Keratinocyte (primary cell): ENCODE data around the gene SMC5. TPM values are rescaled to one million over a fixed set of nuclear protein-coding genes. Genes with fewer than 3 reads are reported as not detected.

ENCODE experiments used
- DNase-seq: peaks from one replicate; pipeline ENCODE4 v3.0.0-alpha.2; 2011; ENCODE audit warnings: low read depth, missing footprints, low spot score
- FAIRE-seq: peaks from 2 replicates; lab custom pipeline; 2011; peaks lifted over from hg19 to GRCh38; lab: Jason Lieb, UNC
- H2AFZ ChIP-seq: 2 replicates; pipeline ENCODE4 v1.6.0; 2012; ENCODE audit warnings: low read length, control low read depth, inconsistent platforms; ENCODE audit not compliant: control insufficient read depth
- H3K27ac ChIP-seq: 2 replicates; pipeline ENCODE4 v1.5.1; 2011; ENCODE audit warnings: low read length; ENCODE audit not compliant: control insufficient read depth, insufficient read depth
- H3K27me3 ChIP-seq: 3 replicates; pipeline ENCODE4 v1.6.0; 2011; ENCODE audit warnings: low read length; ENCODE audit not compliant: control insufficient read depth, insufficient read depth; ENCODE audit errors: extremely low read depth
- H3K36me3 ChIP-seq, 2 experiments: 2 replicates in 1 of 2; 3 replicates in 1 of 2; pipeline ENCODE4 v1.5.1; 2011; ENCODE audit warnings: low read length in 2 of 2, mild to moderate bottlenecking in 1 of 2; ENCODE audit not compliant: control insufficient read depth in 2 of 2, insufficient read depth in 2 of 2; ENCODE audit errors: extremely low read depth in 1 of 2
- H3K4me1 ChIP-seq: 3 replicates; pipeline ENCODE4 v1.5.1; 2011; ENCODE audit warnings: low read length; ENCODE audit not compliant: control insufficient read depth, insufficient read depth; ENCODE audit errors: extremely low read depth
- H3K4me2 ChIP-seq: 3 replicates; pipeline ENCODE4 v1.6.0; 2011; ENCODE audit warnings: low read depth, low read length; ENCODE audit not compliant: control insufficient read depth, insufficient read depth; ENCODE audit errors: extremely low read depth
- H3K4me3 ChIP-seq, 3 experiments: fragments of 200-600 bp in 1 of 3; sonication (generic) in 1 of 3; 2 replicates in 2 of 3; 3 replicates in 1 of 3; pipeline ENCODE4 v1.5.1; 2011 to 2016; ENCODE audit warnings: low read length in 3 of 3, mild to moderate bottlenecking in 3 of 3, control low read depth in 2 of 3, inconsistent platforms in 1 of 3, low read depth in 1 of 3, mixed read lengths in 1 of 3, mixed run types in 1 of 3, moderate library complexity in 1 of 3; ENCODE audit not compliant: control insufficient read depth in 2 of 3, insufficient read depth in 2 of 3; ENCODE audit errors: extremely low read depth in 1 of 3
- H3K79me2 ChIP-seq: 2 replicates; pipeline ENCODE4 v1.6.0; 2012; ENCODE audit warnings: low read length; ENCODE audit not compliant: control insufficient read depth, insufficient read depth
- H3K9ac ChIP-seq: 3 replicates; pipeline ENCODE4 v1.6.0; 2011; ENCODE audit warnings: low read length; ENCODE audit not compliant: control insufficient read depth, insufficient read depth; ENCODE audit errors: extremely low read depth
- H3K9me1 ChIP-seq: 3 replicates; pipeline ENCODE4 v1.6.0; 2011; ENCODE audit warnings: low read length; ENCODE audit not compliant: control insufficient read depth, insufficient read depth; ENCODE audit errors: extremely low read depth
- H3K9me3 ChIP-seq: 2 replicates; pipeline ENCODE4 v1.5.1; 2012; ENCODE audit warnings: low read depth, low read length; ENCODE audit not compliant: control insufficient read depth
- H4K20me1 ChIP-seq: 3 replicates; pipeline ENCODE4 v1.6.0; 2011; ENCODE audit warnings: low read length; ENCODE audit not compliant: control insufficient read depth, insufficient read depth; ENCODE audit errors: extremely low read depth
- CTCF ChIP-seq, 3 experiments: IDR thresholded peaks in 1 of 3; conservative IDR thresholded peaks in 1 of 3; optimal IDR thresholded peaks in 1 of 3; 2 replicates in 2 of 3; 3 replicates in 1 of 3; pipeline versions ENCODE3 to v1.5.1; 2011; ENCODE audit warnings: low read length in 3 of 3, mild to moderate bottlenecking in 3 of 3, moderate library complexity in 2 of 3, control low read depth in 1 of 3, inconsistent platforms in 1 of 3; ENCODE audit not compliant: insufficient read depth in 2 of 3; ENCODE audit errors: extremely low read depth in 1 of 3
- EZH2 ChIP-seq: IDR thresholded peaks from one replicate; pipeline ENCODE4 v1.6.1; 2012; ENCODE audit warnings: inconsistent platforms, mild to moderate bottlenecking, low read length, moderate library complexity
- dilution Hi-C: fragments of 300-500 bp; cut with MboI; formaldehyde crosslinking; loops from one replicate; pipeline ENCODE4 v1.7.0; 2020; ENCODE audit warnings: low sequenced_read_pairs; ENCODE audit not compliant: extremely low pct_ligation_motif_present
- polyA plus RNA-seq, 5 experiments: library from polyadenylated mRNA; depleted of rRNA in 3 of 5; stranded (reverse) in 3 of 5; stranded (forward) in 1 of 5; unstranded in 1 of 5; fragments of >200 nt; gene quantifications; 1 replicate in 1 of 5; 2 replicates in 3 of 5; 3 replicates in 1 of 5; pipeline versions ENCODE4 v1.2.1 to v1.2.3, GENCODE V29; 2011 to 2012; ENCODE audit warnings: missing spikeins in 2 of 5, low read depth in 1 of 5, low replicate concordance in 1 of 5

SMC5 gene
- polyA plus RNA-seq, 1 donor (not counting 4 experiments of a cell fraction or from before 2014, with no cell fraction given): 16.5 TPM

- Histone ChIP-seq H3K9me1 (no peaks in the 10 kb centered on the region), H4K20me1 (peaks cover 4% of the 10 kb centered on the region), H3K4me1 (peaks cover 47% of the 10 kb centered on the region), H3K4me2 (peak overlapping the region; percentile 83), H2AFZ (no peak overlapping the region), H3K9me3 (no peaks in the 10 kb centered on the region), H3K79me2 (peaks cover 65% of the 10 kb centered on the region), H3K4me3 (no peak overlapping the region), H3K36me3 (peaks cover 0 to 9% of the 10 kb centered on the region in 2 experiments), H3K27me3 (no peaks in the 10 kb centered on the region), H3K9ac (no peak overlapping the region), H3K27ac (no peak overlapping the region)
- no peak for TF ChIP-seq EZH2
- no peak for TF ChIP-seq CTCF (optimal IDR thresholded peaks at IDR 0.05 in 1 of 3, IDR thresholded peaks at IDR 0.05 in 1 of 3, conservative IDR thresholded peaks at IDR 0.05 in 1 of 3; ENCODE audit: extremely low read depth in 1 of 3, insufficient read depth in 2 of 3, low read length in 3 of 3)
- FAIRE-seq (peak; percentile 69), DNase-seq (no peak)
- dilution Hi-C loops: no loop called here
Measured at GRCh38 chr9:70261131-70261870, 2.5 kb downstream of the SMC5 start.

- Histone ChIP-seq H4K20me1 (peaks cover 4% of the 10 kb centered on the region), H3K9me3 (no peaks in the 10 kb centered on the region), H3K9me1 (no peaks in the 10 kb centered on the region), H3K4me2 (no peak overlapping the region), H3K9ac (no peak overlapping the region), H3K4me3 (no peak overlapping the region), H3K4me1 (peaks cover 36% of the 10 kb centered on the region), H2AFZ (no peak overlapping the region), H3K27ac (no peak overlapping the region), H3K79me2 (peaks cover 75% of the 10 kb centered on the region), H3K36me3 (peaks cover 2 to 9% of the 10 kb centered on the region in 2 experiments), H3K27me3 (no peaks in the 10 kb centered on the region)
- FAIRE-seq (no peak), DNase-seq (no peak)
- TF ChIP-seq EZH2: no peak
- TF ChIP-seq CTCF (optimal IDR thresholded peaks at IDR 0.05 in 1 of 3, IDR thresholded peaks at IDR 0.05 in 1 of 3, conservative IDR thresholded peaks at IDR 0.05 in 1 of 3; ENCODE audit: extremely low read depth in 1 of 3, insufficient read depth in 2 of 3, low read length in 3 of 3): no peak
- dilution Hi-C loops: no loop called here
Measured at GRCh38 chr9:70262366-70262765, 3.6 kb downstream of the SMC5 start.
